HG03159 (cell line): ENCODE measurements around the gene BCR.
A peak's percentile ranks its signal among the peaks of the same experiment; 100 is the strongest.
"Not testable (repeated sequence)": the region's sequence is repeated elsewhere in the genome, so short reads cannot be mapped to it uniquely, and the experiment has no call there.

Source experiments
- ATAC-seq: cut with Tn5 transposase; IDR thresholded peaks from one replicate; pipeline ENCODE4 v1.9.1; 2021; ENCODE audit warnings: mild to moderate bottlenecking, moderate library complexity; ENCODE audit not compliant: unreplicated experiment

Gene BCR

DNA sequence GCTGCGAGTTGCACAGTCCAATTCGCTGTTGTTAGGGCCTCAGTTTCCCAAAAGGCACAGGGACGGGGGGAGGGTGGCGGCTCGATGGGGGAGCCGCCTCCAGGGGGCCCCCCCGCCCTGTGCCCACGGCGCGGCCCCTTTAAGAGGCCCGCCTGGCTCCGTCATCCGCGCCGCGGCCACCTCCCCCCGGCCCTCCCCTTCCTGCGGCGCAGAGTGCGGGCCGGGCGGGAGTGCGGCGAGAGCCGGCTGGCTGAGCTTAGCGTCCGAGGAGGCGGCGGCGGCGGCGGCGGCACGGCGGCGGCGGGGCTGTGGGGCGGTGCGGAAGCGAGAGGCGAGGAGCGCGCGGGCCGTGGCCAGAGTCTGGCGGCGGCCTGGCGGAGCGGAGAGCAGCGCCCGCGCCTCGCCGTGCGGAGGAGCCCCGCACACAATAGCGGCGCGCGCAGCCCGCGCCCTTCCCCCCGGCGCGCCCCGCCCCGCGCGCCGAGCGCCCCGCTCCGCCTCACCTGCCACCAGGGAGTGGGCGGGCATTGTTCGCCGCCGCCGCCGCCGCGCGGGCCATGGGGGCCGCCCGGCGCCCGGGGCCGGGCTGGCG is at the start of gene BCR:
Gene BCR (plus strand): TSS at position 209 of the 592 bp plus-strand sequence. CDS start 452 bp downstream, outside the sequence.
- ATAC-seq = no peak

DNA sequence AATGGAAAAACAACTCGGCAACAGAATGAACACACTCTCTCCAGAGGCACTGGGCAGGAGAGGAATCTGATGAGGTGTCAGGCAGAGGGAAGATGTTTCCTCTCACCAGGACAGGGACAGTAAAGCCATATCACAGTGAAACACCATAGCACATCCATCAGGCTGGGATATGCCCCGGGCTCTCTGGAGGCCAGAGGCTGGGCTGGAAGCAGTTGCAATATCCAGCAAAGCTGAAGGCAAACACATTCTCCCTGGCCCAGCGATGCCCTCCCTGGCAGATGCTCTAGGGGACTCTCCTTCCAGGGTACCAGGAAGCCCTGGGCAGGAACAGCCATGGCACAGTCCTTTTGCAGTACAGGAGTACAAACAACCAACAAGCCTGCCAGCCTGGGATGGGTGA is 49.6 kb upstream of the BCR start:
- no peak for ATAC-seq

DNA sequence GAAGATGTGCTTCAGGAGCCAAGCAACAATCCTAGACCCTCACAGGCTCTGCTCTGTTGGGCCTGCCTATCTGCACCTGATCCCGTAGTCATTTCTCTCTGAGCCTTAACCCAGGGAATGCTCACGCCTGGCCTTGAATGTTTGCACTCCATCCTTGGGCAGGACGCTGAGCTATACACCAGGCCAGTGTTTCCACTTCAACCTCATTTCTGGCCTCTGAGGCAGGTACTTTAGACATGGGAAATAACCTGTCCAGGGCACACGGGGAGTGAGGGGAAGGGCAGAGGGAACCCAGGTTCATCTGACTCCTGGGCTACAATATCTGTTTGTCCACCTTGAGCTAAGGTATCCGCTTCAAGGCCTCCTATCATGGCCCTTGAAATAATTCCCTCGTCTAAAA is 48.4 kb upstream of the BCR start:
- ATAC-seq = no peak

DNA sequence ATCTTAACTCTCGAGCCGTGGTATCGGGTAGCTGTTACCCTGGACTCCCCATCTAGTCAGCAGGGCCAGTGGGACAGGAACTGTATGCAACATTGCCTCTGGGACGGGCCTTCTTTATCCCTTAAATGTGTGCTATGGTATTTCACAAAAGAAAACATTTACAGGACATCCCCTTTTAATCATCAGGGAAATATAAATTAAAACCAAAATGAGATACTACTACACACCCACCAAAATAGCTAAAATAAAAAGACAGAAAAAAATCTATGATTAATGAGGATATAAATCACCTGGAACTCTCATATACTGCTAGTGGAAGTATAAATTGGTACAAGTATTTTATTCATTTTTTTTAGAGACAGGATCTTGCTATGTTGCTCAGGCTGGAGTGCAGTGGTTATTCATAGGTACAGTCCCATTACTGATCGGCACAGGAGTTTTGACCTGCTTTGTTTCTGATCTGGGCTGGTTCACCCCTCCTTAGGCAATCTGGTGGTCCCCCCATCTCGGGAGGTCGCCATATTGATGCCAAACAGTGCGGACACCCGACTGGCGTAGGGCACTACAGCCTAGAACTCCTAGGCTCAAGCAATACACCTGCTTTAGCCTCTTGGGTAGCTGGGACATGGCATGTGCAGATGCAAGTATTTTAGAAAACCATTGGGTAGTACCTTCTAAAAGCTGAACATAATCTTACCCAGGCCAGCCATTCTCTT is 47.8 kb upstream of the BCR start:
- no peak for ATAC-seq

DNA sequence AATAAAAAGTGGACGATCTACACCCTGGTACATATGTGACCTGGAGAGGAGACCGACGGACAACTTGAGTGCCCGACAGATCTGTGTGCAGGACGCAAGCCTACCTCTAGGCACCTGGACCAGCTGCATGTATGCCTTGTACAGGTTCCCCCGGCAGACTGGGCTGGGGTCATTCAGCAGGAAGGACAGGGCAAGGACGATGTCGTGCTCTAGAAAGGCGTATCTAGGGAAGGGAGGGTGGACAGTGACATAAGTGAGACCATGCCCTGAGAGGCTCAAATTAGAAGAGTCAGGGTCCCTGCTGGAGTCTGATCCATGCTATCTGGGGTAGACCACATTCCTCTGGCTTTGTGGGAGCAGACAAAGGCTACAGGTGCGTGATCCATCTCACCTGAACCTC is 46.4 kb upstream of the BCR start:
- ATAC-seq = no peak

DNA sequence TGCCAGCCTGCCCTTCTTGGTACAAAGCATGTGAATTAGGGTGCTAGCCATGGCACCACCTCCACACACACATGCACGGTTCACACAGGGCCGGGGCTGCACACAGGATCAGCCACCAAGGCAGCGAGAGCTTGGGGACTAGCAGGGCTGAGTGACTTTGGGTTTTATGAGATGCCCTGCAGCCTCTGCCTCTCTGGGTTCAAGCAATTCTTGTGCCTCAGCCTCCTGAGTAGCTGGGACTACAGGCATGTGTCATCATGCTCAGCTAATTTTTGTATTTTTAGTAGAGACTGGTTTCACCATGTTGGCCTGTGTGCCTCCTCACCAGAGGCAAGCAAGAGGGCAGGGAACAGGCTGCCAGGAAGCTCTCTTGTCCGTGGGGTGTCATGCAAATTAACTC is 43.3 kb upstream of the BCR start:
- not testable (repeated sequence) for ATAC-seq

DNA sequence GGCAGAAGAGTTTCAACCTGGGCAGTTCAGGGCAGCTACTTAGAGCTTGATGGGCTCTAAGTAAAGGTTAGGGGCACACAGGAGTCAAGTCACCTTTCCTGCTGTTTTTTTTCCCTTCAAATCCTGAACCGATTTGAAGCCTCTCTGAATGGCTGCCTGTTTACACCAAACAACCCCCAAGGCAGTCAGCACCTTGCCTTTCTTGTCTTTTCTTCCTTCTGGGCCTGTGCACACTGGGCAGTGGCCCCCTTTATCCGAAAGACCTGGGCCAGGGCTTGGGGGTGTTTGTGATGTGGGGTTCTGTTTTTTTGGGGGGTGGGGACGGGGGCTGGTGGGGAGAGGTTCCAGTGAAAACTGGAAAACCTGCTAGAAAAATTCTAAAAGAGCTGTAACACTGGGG is 42.8 kb upstream of the BCR start:
- no peak for ATAC-seq

DNA sequence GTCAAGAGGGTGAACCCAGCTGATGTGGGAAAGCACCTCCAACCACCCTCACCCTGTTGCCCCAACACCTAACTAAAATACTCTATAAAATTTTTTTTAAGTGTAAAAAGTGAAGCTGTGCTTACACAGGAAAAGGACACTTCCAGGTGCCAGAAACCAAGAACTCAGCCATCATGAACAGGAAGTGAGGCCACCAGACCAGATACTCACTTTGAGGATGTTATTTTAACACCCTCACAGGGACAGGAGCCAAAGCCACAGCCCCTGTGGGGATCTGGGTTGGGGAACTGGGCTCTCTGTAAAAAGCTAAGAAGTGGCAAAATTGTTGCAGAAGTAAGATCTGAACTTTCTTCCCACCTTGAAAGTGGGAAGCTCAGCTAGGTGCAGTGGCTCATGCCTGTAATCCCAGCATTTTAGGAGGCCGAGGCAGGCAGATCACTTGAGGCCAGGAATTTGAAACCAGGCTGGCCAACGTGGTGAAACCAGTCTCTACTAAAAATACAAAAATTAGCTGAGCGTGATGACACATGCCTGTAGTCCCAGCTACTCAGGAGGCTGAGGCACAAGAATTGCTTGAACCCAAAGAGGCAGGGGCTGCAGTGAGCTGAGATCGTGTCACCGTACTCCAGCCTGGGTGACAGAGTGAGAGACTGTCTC is 42.3 kb upstream of the BCR start:
- no peak for ATAC-seq

DNA sequence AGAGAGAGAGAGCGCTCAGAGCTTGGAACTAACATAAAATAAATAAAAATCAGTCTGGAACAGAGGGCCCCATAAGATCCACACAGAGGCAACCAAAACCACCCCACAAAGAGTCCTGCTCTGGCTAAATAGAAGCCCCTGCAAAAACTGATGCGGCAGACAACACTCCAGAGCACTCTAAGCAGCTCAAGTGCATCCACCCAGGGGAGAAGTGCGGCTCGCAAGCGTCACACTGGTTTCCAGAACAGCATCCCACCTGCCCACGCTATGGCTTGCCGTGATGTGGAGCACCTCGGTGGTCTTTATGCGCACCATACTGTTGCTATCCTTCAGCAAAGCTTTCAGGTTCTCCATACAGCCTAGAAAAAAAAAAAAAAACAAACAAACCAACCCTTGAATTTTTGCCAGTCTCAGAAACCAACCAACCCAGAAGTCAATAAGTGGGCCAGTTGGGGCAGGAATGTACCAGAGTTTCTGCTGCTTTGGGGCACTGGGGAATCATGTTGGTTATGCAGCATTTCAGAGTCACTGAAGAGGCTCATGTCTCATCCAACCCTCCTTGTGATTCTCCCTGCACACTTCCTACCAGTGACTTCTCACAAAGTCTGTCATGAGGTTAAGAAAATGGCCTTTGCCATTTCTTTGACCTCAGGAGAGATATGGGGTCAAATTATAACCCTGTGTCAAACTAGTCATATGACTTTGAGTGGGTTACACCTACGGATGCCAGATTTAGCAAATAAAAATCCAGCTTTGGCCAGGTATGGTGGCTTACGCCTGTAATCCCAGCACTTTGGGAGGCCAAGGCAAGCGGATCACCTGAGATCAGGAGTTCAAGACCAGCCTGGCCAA is 41.5 kb upstream of the BCR start:
- no peak for ATAC-seq

DNA sequence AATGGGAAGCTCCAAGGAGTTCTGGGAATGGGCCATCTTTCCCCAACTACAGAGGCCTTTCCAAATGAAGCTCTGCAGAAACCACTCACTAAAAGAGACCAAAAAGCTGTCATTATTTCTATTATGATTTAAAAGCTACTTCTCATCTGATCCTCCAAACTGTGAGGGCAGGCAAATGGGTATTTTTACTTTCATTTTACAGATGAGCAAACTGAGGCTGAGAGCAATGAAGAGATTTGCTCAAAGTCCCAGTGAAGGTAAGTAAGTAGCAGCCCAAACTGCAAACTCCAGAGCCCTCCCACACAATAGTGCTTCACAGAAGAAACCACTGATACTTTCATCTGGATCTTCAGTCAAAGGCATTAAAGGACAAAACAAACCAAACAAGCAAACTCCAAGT is 39.9 kb upstream of the BCR start:
- no peak for ATAC-seq

DNA sequence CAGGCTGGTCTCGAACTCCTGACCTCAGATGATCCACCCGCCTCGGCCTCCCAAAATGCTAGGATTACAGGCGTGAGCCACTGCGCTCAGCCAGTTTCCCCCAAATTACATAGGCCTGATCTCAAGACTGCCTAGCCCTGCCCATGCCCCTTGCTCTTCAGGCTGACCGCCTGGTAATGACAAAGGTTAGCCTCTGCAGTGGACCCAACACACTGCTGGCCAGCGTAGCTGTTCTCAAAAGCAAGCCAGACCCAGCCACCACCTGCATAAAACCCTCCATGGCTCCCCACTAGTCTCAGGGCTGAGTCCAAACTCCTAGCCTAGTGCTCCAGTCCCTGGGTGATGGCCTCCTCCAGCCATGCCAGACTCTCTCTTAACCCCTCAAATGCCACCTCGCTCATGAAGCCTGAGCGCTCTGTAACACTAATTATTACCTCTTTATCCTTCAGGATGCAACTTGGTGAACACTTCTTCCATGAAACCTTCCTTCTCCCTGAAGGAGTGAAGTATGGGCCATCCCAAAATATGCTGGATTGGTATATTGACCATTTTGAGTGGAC is 37.7 kb upstream of the BCR start:
- no peak for ATAC-seq

DNA sequence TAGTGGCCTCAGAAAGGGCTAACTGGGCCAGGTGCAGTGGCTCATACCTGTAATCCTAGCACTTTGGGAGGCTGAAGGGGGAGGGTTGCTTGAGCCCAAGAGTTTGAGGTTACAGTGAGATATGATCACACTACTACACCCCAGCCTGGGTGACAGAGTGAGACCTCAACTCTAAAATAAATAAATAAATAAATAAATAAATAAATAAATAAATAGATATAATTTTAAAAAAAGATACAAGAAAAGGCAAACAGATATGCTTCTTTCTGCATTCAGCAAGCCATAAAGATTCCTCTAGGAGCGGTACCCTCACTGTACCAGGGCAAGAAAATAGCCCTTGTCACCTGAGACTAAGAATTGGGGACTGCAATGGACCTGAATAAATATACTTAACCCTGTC is 37.2 kb upstream of the BCR start:
- ATAC-seq = no peak

DNA sequence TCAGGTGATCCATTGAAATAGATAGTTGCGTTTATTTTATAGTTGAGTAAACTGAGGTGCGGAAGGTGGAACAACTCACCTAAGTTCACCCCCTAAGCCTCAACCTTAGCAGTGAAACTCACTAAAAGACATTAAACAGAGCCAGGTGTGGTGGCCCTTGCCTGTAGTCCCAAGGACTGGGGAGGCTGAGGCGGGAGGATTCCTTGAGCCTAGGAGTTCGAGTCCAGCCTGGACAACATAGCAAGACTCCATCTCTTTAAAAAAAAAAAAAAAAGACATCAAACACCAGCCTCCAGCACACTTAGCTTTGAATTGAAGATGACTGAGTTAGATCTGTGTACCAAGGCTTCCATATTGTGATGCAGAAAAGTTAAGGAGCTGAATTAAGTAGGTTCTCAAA is 35.9 kb upstream of the BCR start:
- ATAC-seq = no peak

DNA sequence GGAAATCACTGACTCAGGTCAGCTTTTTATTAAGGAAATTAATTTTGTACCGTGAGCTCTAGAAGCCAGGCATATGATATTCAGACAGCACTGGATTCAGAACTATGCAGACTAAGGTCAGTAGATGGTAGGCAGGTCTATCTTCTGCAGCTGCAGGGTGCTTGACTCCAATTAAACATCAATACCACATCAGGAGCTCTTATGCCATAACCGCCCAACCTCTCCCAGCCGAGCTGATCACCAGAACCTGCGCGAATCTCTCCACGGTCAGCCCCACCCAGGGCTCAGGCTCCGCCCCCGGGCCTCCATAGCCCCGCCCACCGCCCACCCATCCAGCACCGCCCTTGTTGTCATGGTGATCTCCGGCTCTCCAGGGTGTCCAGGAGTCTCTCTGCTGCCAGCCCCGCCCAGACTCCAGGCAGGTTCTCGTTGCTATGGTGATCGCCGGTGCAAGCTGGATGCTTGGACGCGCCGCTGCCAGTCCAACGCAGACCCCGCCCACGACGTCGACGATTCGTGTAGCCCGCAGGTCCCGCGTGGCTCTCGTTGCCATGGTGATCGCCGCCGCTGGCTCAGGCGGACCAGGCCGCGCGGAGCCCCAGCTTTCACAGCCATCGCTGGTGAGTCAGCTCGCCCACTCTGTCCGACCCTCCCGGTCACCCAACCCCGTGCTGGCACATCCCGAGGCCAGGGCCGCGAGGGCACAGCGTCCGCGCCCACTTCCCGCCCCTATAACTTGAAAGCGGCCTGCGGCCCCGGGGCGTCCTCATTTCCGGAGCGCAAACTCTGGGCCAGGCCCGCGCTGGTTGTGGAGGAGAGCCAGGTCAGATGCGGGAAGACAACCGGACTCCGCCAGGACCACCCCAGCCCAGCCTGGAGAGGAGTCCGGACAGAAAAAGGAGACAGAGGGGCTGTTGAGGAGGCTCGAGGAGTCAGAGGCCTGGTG is 35.1 kb upstream of the BCR start, which contains the start of gene RAB36:
Gene RAB36 (plus strand): TSS at position 546 of the 946 bp plus-strand sequence. CDS start 1,140 bp downstream, outside the sequence.
- ATAC-seq = peak; percentile 43

DNA sequence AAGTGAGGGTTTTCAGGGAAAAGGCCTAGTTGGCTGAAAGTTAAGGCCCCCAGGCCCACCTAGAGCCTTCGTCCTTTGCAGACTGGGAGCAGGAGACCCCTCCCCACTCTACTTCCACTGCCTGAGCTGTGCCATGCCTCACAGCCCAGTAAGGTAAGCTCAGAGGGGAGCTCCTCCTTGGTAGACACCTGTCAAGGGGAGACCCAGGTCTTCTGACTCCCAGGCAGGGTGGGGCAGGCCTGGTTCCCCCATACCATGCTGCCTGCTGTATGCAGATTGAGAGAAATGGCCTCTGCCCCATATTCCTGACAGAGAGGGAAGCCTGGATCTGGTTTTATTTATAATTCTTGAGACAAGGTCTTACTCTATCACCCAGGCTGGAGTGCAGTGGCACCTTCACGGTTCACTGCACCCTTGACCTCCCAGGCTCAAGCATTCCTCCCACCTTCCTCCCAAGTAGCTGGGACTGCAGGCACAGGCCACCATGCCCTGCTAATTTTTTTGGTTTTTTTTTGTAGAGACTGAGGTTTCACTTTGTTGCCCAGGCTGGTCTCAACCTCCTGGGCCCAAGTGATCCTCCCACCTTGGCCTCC is 34.3 kb upstream of the BCR start:
- no peak for ATAC-seq

DNA sequence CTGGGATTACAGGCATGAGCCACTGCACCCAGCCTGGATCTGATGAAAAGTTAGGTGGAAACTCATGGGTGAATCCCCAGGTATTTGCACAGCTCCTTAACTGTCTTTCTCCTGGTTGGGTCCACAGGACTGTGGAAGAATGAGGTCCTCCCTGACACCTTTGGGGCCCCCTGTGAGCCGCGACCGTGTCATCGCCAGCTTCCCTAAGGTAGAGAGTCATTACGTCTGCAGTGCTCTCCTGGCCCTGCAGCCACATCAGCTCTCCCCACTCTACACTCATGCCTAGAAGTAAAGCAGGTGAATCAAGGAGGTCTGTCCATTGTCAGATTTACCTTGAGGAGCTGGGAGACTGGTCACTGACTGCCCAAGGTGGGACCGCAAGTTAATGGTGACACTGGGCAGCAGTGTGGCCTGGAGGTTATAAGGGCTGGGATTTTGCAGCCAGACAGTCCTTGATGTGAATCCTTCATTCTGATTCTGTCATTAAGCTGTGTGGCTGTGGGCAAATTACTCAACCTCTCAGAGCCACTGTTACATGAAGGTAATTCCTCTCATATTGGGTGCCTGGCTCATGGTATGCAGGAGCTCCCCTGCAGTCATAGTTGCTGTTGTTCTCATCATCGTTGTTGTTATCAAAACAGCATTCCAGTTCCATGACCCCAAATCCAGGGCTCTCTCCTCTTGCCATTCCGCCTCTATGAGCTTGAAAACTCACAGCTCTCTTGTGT is 33.7 kb upstream of the BCR start:
- ATAC-seq = no peak

DNA sequence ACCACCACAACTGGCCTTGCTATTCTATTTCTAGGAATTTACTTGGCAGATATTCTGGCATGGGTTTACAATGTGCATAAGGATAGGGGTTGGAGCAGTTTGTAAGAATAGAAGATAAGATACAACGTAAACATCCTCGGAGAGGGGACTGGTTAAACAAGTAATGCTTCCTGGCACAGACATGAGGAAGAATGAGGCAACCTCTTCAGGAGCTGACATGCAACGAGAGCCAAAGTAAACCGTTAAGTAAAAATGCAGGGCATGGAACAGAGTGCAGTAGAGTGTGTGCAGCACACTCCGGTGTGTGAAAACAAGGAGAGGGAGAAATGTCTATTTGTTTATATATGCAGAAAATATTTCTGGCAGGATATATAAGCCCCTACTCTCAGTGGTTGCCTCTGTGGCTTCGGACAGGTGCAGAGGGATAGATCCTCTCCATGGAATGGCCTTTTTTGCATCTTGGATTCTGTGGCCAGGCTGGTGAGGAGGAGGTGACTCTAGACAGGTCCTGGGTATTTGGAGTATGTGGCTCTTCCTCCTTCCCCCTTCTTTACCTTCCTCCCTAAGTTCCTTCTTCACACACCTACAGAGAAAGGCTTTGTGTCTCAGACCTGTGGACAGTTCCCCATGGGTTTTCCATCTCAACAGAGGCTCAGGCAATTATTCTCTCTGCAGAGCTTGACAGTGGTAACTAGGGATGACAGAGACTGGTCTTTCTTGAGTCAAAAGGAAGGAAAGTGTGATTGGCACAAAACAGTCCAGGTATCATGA is 32.5 kb upstream of the BCR start:
- no peak for ATAC-seq

DNA sequence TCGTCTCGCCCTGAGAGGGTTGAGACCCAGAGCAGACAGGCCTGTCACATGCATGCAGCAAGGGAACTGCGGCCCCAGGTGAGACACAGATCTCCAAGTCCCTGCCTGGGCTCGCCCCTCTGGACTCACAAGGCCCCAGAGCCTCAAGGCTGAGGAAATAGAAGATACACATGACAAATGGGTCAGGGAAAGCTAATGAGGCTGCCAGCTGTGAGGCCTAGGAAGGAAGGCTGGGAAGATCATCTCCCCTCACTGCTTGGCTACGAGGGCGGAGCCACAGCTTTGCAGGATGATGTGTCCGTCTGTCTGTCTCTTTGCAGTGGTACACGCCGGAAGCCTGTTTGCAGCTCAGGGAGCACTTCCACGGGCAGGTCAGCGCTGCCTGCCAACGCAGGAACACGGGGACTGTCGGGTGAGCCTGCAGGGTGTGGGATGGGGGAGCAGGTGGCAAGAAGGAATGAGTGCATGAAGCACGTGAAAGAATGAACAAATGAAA is 30.5 kb upstream of the BCR start:
- ATAC-seq = no peak
